ENCODE results near the gene DLL1.

DNA sequence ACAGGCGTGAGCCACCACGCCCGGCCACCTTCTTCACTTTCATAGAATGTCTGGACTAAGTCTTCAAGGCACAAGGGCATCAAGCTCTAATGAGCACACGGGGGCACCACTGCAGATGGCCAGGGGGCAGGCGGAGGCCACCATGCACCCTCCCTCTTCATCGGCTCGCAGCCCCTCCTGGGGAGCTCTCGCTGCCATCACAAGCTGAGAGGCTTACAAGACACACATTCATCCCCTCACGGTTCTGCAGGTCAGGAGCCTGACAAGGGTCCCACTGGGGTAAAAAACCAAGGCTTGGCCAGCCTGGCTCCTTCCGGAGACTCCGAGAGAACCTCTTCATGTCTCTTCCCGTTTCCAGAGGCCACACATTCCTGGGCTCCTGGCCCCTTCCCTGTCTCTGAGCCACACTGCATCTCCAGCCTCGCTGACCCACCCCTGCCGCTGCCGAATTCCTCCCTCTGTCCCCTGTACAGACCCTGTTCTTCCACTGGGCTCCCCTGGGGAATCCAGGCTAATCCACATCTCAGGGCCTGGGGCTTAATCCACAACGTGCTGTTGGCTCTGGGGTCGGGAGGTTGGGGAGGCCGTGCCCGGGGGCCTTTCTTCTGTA is 19.8 kb downstream of the DLL1 start:
- TF ChIP-seq, protein P1, sequence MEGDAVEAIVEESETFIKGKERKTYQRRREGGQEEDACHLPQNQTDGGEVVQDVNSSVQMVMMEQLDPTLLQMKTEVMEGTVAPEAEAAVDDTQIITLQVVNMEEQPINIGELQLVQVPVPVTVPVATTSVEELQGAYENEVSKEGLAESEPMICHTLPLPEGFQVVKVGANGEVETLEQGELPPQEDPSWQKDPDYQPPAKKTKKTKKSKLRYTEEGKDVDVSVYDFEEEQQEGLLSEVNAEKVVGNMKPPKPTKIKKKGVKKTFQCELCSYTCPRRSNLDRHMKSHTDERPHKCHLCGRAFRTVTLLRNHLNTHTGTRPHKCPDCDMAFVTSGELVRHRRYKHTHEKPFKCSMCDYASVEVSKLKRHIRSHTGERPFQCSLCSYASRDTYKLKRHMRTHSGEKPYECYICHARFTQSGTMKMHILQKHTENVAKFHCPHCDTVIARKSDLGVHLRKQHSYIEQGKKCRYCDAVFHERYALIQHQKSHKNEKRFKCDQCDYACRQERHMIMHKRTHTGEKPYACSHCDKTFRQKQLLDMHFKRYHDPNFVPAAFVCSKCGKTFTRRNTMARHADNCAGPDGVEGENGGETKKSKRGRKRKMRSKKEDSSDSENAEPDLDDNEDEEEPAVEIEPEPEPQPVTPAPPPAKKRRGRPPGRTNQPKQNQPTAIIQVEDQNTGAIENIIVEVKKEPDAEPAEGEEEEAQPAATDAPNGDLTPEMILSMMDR (IDR thresholded peaks at IDR 0.05) = no peak
- TF ChIP-seq POLR2A (IDR thresholded peaks at IDR 0.05) = no peak
